GM13976 (cell line): ENCODE data around the gene FAM161B.

Experiments
- DNase-seq: peaks from one replicate; pipeline ENCODE4 v3.0.0; 2012; ENCODE audit warnings: low spot score
- in situ Hi-C: fragments of 300-500 bp; cut with MboI; formaldehyde crosslinking; loops from one replicate; pipeline ENCODE4 v1.12.0; 2022; ENCODE audit warnings: low sequenced_read_pairs, mixed read lengths, inconsistent platforms; ENCODE audit not compliant: unreplicated experiment
- TF ChIP-seq, protein P1 (sequence below): IDR thresholded peaks from 2 replicates; pipeline ENCODE4 v1.5.1; 2012; ENCODE audit warnings: borderline replicate concordance, mild to moderate bottlenecking; ENCODE audit not compliant: insufficient read depth; ENCODE audit errors: extremely low read depth, missing control alignments, control extremely low read depth

FAM161B gene

DNA sequence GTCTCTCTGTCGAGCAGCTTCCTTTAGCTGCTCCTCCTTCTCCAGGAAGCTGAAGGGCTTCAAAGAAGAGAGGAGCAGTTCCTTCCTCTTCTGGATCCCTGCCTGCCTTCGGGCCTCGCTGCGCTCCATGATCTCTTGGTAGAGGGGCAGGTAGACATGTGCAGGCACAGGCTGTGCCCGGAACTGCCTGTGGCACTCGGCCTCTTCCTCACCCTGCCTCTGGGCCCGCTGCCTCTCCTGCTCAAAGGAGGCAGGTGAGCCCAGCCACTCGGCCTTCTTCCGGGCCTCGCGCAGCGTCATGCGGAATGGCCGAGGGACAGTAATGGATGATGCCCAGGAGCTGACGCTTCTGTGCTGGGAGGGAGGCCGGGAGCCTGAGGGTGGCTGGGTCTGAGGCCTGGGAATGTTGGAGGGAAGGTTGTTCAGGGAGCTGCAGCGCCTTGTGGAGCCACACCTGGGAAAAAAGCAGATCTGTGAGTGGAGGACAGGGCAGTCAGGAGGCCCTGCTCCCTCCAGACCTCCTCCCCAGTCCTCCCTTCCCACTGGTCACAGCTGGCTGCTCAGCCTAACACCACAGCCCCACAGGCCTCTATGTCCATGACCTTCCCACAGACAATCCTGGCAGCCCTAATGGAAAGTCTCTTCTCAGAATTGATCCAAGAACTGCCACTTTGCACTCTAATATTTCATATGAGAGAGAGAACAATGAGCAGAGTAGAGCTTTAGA, 5.3 kb downstream of the FAM161B start:
- TF ChIP-seq, protein P1, sequence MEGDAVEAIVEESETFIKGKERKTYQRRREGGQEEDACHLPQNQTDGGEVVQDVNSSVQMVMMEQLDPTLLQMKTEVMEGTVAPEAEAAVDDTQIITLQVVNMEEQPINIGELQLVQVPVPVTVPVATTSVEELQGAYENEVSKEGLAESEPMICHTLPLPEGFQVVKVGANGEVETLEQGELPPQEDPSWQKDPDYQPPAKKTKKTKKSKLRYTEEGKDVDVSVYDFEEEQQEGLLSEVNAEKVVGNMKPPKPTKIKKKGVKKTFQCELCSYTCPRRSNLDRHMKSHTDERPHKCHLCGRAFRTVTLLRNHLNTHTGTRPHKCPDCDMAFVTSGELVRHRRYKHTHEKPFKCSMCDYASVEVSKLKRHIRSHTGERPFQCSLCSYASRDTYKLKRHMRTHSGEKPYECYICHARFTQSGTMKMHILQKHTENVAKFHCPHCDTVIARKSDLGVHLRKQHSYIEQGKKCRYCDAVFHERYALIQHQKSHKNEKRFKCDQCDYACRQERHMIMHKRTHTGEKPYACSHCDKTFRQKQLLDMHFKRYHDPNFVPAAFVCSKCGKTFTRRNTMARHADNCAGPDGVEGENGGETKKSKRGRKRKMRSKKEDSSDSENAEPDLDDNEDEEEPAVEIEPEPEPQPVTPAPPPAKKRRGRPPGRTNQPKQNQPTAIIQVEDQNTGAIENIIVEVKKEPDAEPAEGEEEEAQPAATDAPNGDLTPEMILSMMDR = no peak
- in situ Hi-C loops = no loop called here
- DNase-seq = no peak

DNA sequence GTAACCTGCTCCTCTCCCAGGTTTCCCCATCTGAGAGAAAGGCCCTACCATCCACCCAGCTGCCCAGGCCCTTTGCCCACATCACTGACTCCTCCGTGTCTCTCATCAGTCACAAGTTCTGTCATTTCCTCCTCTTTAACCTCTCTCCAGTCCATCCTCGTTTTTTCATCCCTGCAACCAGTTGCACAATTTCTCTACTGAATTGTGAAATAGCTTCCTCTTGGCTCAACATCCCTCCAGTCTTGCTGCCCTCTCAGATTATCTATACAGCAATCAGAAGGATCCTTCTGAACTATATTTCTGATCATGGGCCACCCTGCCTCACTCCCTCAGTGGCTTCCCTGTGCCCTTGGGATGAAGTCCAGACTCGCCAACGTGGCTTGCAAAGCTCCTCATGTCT, 6.8 kb downstream of the FAM161B start:
- in situ Hi-C loops = no loop called here
- DNase-seq = no peak
- TF ChIP-seq, protein P1 = no peak

DNA sequence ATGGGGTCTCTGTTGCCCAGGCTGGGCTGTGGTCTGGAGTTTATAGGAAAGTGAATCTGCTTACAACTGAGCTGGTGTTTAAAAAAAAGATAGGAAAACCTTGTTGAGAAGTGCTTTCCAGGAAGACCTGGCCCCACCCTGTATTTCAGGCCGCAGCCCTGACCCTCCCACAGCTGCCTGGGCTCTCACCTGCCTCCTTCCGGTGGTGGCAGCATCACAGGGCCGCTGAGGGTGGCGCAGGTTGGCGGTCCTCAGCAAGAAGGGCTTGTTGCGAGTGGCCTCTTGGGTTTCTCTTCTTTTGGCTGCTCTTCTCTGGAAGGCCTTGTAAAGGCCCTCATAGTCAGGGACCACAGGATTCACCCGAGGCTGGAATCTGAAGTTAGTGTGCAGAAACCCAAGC, 7.7 kb downstream of the FAM161B start:
- DNase-seq = no peak
- in situ Hi-C loops = no loop called here
- TF ChIP-seq, protein P1 = no peak

DNA sequence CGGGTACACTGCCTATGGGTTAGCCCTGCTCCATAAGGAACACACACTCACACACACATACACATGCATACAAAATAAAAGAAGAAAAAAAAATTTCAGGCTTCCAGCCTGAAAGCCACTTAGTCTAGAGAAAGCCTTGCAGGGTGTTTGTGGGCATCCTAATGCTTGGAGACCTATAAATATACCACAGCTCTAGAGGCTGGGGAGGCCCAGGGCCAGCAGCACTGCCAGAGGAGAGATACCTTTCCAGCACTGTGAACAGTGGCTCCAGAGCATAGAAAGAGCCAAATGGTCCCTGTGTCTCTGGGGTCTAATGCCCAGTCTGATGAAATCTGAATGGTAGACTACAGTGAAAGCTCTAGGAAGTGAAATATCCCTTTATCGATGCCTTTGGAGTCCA, 12.9 kb downstream of the FAM161B start:
- in situ Hi-C loops = no loop called here
- TF ChIP-seq, protein P1 = no peak
- DNase-seq = no peak

DNA sequence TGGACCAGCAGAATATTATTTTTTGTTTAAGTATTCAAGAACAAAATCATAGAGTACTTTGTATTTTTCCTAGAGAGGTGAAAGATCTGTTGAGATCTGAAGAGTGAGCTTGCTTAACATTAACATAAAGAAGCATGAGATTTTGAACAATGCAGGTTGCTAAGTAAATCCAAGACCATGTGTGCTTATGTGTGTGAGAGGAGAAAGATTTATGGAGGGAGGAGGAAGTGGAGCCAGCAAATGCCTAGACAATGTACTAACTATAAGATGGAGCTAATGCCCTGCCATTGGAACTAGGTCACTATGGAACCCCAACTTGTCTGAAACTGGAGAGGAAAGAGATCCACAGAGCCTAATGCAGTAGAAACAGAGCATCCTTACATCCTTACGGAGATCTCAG, 13.3 kb downstream of the FAM161B start:
- TF ChIP-seq, protein P1 = no peak
- in situ Hi-C loops = no loop called here
- DNase-seq = no peak

DNA sequence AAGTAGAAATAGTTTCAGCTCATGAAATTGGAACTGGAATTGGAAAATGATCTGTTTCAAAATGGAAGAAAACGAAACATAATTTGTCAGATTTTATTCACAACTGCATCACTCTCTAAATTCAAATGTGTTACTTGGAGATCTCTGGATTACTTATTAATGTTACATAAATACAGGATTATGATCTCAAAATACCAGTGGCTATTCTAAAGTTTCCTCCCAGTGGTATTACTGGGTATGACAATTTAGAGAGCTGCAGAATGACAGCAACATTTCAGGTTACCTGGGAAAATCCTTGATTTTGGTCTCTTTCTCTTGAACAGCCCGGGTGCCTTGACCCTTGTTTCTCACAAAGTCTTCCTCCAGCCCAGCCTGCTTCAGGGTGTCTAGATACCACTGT, 14.2 kb downstream of the FAM161B start:
- DNase-seq = no peak
- TF ChIP-seq, protein P1 = no peak
- in situ Hi-C loops = no loop called here
